ENCODE results near the gene MOSPD3. TPM values are rescaled to one million over a fixed set of nuclear protein-coding genes. Genes with fewer than 3 reads are reported as not detected.

MOSPD3 gene
- total RNA-seq, 1 donor: 5.1 TPM

DNA sequence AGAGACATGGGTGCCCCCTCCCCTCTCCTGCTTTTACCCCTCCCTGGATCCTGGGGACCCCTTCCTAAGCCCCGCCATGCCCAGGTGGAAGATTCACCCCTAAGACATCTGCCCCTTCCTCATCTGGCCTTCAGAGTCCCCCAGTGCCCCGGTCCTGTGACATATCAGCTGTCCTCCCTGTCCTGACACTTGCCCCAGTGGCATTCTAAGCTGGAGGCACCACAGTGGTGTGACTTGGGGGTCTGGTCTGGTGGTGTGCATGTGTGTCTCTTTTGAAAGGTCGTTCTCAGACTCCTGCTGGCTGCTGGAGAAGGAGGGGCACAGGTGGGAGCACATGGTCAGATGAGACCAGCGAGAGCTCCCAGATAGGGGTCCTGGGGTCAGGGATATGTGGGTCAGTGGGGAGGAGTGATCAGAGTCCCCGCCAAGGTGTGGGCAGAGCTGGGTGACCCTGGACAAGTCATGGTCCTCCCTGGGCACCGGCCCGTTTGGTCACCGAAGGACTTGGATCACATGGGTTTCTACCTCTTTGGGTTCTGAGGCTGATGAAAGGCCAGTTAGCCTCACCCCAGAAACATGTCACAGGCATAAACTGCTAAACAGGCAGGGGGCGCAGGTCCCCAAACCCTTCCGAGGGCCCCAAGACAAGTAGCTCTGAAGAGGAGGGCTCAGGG, 29.7 kb downstream of the MOSPD3 start:
- Histone ChIP-seq H4K20me1 (ENCODE audit: insufficient read depth, low read length) (no peaks in the 10 kb centered on the region), H2AFZ (ENCODE audit: low read length) (no peak overlapping the region), H3K4me1 (ENCODE audit: insufficient read depth, low read length) (no peaks in the 10 kb centered on the region), H3K79me2 (ENCODE audit: insufficient read depth, low read length) (no peaks in the 10 kb centered on the region), H3K9me3 (ENCODE audit: low read depth, low read length) (no peaks in the 10 kb centered on the region), H3K27ac (ENCODE audit: low read depth, low read length) (no peak overlapping the region), H3K36me3 (ENCODE audit: insufficient read depth, low read length) (no peaks in the 10 kb centered on the region), H3K27me3 (ENCODE audit: insufficient read depth, low read length) (peaks cover 4% of the 10 kb centered on the region), H3K4me2 (ENCODE audit: insufficient read depth, low read length) (no peak overlapping the region), H3K4me3 (ENCODE audit: insufficient read depth, low read length) (no peak overlapping the region)
- TF ChIP-seq, protein P1, sequence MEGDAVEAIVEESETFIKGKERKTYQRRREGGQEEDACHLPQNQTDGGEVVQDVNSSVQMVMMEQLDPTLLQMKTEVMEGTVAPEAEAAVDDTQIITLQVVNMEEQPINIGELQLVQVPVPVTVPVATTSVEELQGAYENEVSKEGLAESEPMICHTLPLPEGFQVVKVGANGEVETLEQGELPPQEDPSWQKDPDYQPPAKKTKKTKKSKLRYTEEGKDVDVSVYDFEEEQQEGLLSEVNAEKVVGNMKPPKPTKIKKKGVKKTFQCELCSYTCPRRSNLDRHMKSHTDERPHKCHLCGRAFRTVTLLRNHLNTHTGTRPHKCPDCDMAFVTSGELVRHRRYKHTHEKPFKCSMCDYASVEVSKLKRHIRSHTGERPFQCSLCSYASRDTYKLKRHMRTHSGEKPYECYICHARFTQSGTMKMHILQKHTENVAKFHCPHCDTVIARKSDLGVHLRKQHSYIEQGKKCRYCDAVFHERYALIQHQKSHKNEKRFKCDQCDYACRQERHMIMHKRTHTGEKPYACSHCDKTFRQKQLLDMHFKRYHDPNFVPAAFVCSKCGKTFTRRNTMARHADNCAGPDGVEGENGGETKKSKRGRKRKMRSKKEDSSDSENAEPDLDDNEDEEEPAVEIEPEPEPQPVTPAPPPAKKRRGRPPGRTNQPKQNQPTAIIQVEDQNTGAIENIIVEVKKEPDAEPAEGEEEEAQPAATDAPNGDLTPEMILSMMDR (IDR thresholded peaks at IDR 0.05; ENCODE audit: extremely low read depth, low read depth, low read length): no peak
- DNase-seq (ENCODE audit: insufficient read length, low spot score, missing footprints): peak; percentile 63

GRCh38 chr7:100642534-100642907, 30.2 kb downstream of the MOSPD3 start:
- Histone ChIP-seq H3K9me3 (ENCODE audit: low read depth, low read length) (no peaks in the 10 kb centered on the region), H3K36me3 (ENCODE audit: insufficient read depth, low read length) (no peaks in the 10 kb centered on the region), H4K20me1 (ENCODE audit: insufficient read depth, low read length) (no peaks in the 10 kb centered on the region), H3K4me1 (ENCODE audit: insufficient read depth, low read length) (no peaks in the 10 kb centered on the region), H3K27ac (ENCODE audit: low read depth, low read length) (no peak overlapping the region), H3K4me2 (ENCODE audit: insufficient read depth, low read length) (no peak overlapping the region), H3K4me3 (ENCODE audit: insufficient read depth, low read length) (no peak overlapping the region), H3K27me3 (ENCODE audit: insufficient read depth, low read length) (peaks cover 4% of the 10 kb centered on the region), H3K79me2 (ENCODE audit: insufficient read depth, low read length) (no peaks in the 10 kb centered on the region), H2AFZ (ENCODE audit: low read length) (no peak overlapping the region)
- TF ChIP-seq, protein P1 (IDR thresholded peaks at IDR 0.05; ENCODE audit: extremely low read depth, low read depth, low read length): no peak
- peak; percentile 85 for DNase-seq (ENCODE audit: insufficient read length, low spot score, missing footprints)

- no peaks in the 10 kb centered on the region for H3K4me1 ChIP-seq (ENCODE audit: insufficient read depth, low read length)
- no peak for DNase-seq (ENCODE audit: insufficient read length, low spot score, missing footprints)
- no peak overlapping the region for H3K4me3 ChIP-seq (ENCODE audit: insufficient read depth, low read length)
- no peaks in the 10 kb centered on the region for H3K36me3 ChIP-seq (ENCODE audit: insufficient read depth, low read length)
- no peak overlapping the region for H3K27ac ChIP-seq (ENCODE audit: low read depth, low read length)
- no peak overlapping the region for H2AFZ ChIP-seq (ENCODE audit: low read length)
- H3K27me3 ChIP-seq (ENCODE audit: insufficient read depth, low read length): peaks cover 14% of the 10 kb centered on the region
- TF ChIP-seq, protein P1 (IDR thresholded peaks at IDR 0.05; ENCODE audit: extremely low read depth, low read depth, low read length): no peak
- H3K9me3 ChIP-seq (ENCODE audit: low read depth, low read length): no peaks in the 10 kb centered on the region
- no peaks in the 10 kb centered on the region for H4K20me1 ChIP-seq (ENCODE audit: insufficient read depth, low read length)
- no peaks in the 10 kb centered on the region for H3K79me2 ChIP-seq (ENCODE audit: insufficient read depth, low read length)
- no peak overlapping the region for H3K4me2 ChIP-seq (ENCODE audit: insufficient read depth, low read length)
Observed at GRCh38 chr7:100649826-100650565, 37.7 kb downstream of the MOSPD3 start.

Data from osteoblast (primary cell).